ENCODE results near the gene ST3GAL4. TPM values are rescaled to one million over a fixed set of nuclear protein-coding genes. Genes with fewer than 3 reads are reported as not detected.

ST3GAL4 gene
- total and polyA plus RNA-seq, 9 of the 15 experiments (the other 6 are each of a cell fraction or from before 2014, with no cell fraction given) = 0.27 to 22.9 (median 10.5) TPM

GRCh38 chr11:126345759-126346585 is 9.5 kb upstream of the ST3GAL4 start (continued):
- TF ChIP-seq, protein P1, sequence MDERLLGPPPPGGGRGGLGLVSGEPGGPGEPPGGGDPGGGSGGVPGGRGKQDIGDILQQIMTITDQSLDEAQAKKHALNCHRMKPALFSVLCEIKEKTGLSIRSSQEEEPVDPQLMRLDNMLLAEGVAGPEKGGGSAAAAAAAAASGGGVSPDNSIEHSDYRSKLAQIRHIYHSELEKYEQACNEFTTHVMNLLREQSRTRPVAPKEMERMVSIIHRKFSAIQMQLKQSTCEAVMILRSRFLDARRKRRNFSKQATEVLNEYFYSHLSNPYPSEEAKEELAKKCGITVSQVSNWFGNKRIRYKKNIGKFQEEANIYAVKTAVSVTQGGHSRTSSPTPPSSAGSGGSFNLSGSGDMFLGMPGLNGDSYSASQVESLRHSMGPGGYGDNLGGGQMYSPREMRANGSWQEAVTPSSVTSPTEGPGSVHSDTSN (CRISPR knock-in tag; IDR thresholded peaks at IDR 0.05; ENCODE audit: low read depth) = no peak
- TF ChIP-seq, protein P1 (tag; conservative IDR thresholded peaks at IDR 0.05; ENCODE audit: low read depth) = peak; percentile 66
- no peak for TF ChIP-seq BRCA1 (IDR thresholded peaks at IDR 0.05)
- no peak for TF ChIP-seq BRCA1 (CRISPR knock-in tag; IDR thresholded peaks at IDR 0.05)
- TF ChIP-seq NFE2 (IDR thresholded peaks at IDR 0.05; ENCODE audit: low read depth) = peak; percentile 86
- peak in 1 of 2 experiments; percentile 91; a peak in 2 of 4 replicates for TF ChIP-seq ZNF318 (IDR thresholded peaks at IDR 0.05; ENCODE audit: borderline replicate concordance in 1 of 2, low read depth in 1 of 2)
- no peak for TF ChIP-seq PCBP1 (IDR thresholded peaks at IDR 0.05; ENCODE audit: low read depth, low read length, poor library complexity, severe bottlenecking)
- TF ChIP-seq DNMT1 (IDR thresholded peaks at IDR 0.05) = no peak
- peak; percentile 54 for TF ChIP-seq MYC (IDR thresholded peaks at IDR 0.05; ENCODE audit: low read depth, low read length)
- TF ChIP-seq MYC (CRISPR knock-in tag; IDR thresholded peaks at IDR 0.05; ENCODE audit: borderline replicate concordance, low read depth) = no peak
- TF ChIP-seq, protein P2, sequence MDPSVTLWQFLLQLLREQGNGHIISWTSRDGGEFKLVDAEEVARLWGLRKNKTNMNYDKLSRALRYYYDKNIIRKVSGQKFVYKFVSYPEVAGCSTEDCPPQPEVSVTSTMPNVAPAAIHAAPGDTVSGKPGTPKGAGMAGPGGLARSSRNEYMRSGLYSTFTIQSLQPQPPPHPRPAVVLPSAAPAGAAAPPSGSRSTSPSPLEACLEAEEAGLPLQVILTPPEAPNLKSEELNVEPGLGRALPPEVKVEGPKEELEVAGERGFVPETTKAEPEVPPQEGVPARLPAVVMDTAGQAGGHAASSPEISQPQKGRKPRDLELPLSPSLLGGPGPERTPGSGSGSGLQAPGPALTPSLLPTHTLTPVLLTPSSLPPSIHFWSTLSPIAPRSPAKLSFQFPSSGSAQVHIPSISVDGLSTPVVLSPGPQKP (CRISPR knock-in tag; IDR thresholded peaks at IDR 0.05) = no peak
- peak; percentile 70 for TF ChIP-seq CREM (IDR thresholded peaks at IDR 0.05; ENCODE audit: low read depth)
- TF ChIP-seq RBBP5 (IDR thresholded peaks at IDR 0.05; ENCODE audit: borderline replicate concordance, insufficient read depth, low read length, poor library complexity, severe bottlenecking) = peak; percentile 56
- no peak for TF ChIP-seq NR2C2 (CRISPR knock-in tag; IDR thresholded peaks at IDR 0.05)
- TF ChIP-seq NR2C2 (tag; IDR thresholded peaks at IDR 0.05) = peak; percentile 74

Measured in K562 (cell line).